Heart left ventricle (tissue), 16 donors: ENCODE measurements around the gene EBF4. TPM values are rescaled to one million over a fixed set of nuclear protein-coding genes. Genes with fewer than 3 reads are reported as not detected.

Experiments used
- ATAC-seq, 4 donors: fragments of 200-7000 bp; cut with Tn5 transposase; one replicate each; pipeline ENCODE4 v1.9.1; 2020 to 2022; ENCODE audit warnings: moderate library complexity in 4 of 4, mild to moderate bottlenecking in 3 of 4, moderate number of reproducible peaks in 1 of 4
- DNase-seq, 5 donors: peaks; one replicate each; pipeline ENCODE4 v3.0.0-alpha.2; 2020
- H3K27ac ChIP-seq, 12 donors: fragments of 200-600 bp; sonication (generic) in 4 of 12; one replicate each; pipeline versions ENCODE4 v1.5.0 to v1.8.0; 2016 to 2022; ENCODE audit warnings: mild to moderate bottlenecking in 2 of 12
- H3K27me3 ChIP-seq, 9 donors: fragments of 200-600 bp; sonication (generic) in 2 of 9; one replicate each; pipeline versions ENCODE4 v1.5.1 to v1.8.0; 2016 to 2022; ENCODE audit warnings: mild to moderate bottlenecking in 3 of 9
- H3K36me3 ChIP-seq, 9 donors: fragments of 200-600 bp; sonication (generic) in 2 of 9; one replicate each; pipeline versions ENCODE4 v1.5.0 to v1.8.0; 2018 to 2022; ENCODE audit warnings: mild to moderate bottlenecking in 2 of 9
- H3K4me1 ChIP-seq, 12 donors: fragments of 200-600 bp; sonication (generic) in 4 of 12; one replicate each; pipeline versions ENCODE4 v1.5.0 to v1.8.0; 2016 to 2022; ENCODE audit warnings: mild to moderate bottlenecking in 3 of 12
- H3K4me3 ChIP-seq, 12 donors: fragments of 200-600 bp; sonication (generic) in 4 of 12; one replicate each; pipeline versions ENCODE4 v1.5.0 to v1.8.0; 2017 to 2022; ENCODE audit warnings: mild to moderate bottlenecking in 9 of 12, moderate library complexity in 4 of 12
- H3K9me3 ChIP-seq, 12 donors: fragments of 200-600 bp; sonication (generic) in 4 of 12; one replicate each; pipeline versions ENCODE4 v1.5.0 to v1.8.0; 2016 to 2022; ENCODE audit warnings: mild to moderate bottlenecking in 1 of 12
- CTCF ChIP-seq, 12 donors: fragments of 200-600 bp; sonication (generic) in 4 of 12; IDR thresholded peaks; one replicate each; pipeline versions ENCODE4 v1.5.0 to v1.8.0; 2018 to 2022; ENCODE audit warnings: antibody characterized with exemption in 12 of 12, mild to moderate bottlenecking in 5 of 12
- POLR2A ChIP-seq, 2 donors: fragments of 450-650 bp; IDR thresholded peaks; one replicate each; pipeline ENCODE4 v1.6.1; 2017; ENCODE audit warnings: antibody characterized with exemption in 2 of 2, mild to moderate bottlenecking in 2 of 2, moderate library complexity in 2 of 2
- WGBS, 4 donors: extraction: QIAGEN DNeasy Blood & Tissue Kit in 2 of 4; methylation state at CpG; one replicate each; pipeline versions ENCODE4 v1.1.5 to v1.1.7; 2013 to 2018; 5-methylcytosine and 5-hydroxymethylcytosine counted together
- intact Hi-C, 10 donors: fragments of 100-400 bp; cut with DNase I; formaldehyde crosslinking; loops; one replicate each; pipeline versions ENCODE4 v1.11.1 to v1.14.2; 2022
- polyA plus RNA-seq, 2 donors: library from polyadenylated mRNA; stranded (reverse); fragments of 200-250 nt; gene quantifications; one replicate each; pipeline ENCODE4 v1.2.3, GENCODE V29; 2013
- total RNA-seq, 9 donors: library from RNA; depleted of rRNA in 2 of 9; stranded (reverse); fragments of >200 nt in 2 of 9; fragmentation: NEBNext Ultra II Directional in 3 of 9; extraction: Animal tissue kit (Norgen Biotek cat#: 25700) in 3 of 9; gene quantifications; one replicate each; pipeline versions ENCODE4 v1.1.0 to v1.2.4, GENCODE V29; 2016 to 2023
- donor health status: ischemic (EF 13 %, LVEDD 7.1; RV severe dilation, severe dysfunction).
- donor health status: healthy with polysubstance abuse.
- donor health status: DM: no; HTN: yes; CAD: no.
- donor health status: DM: no; HTN: no; CAD: no.
- donor health status: ischemic (EF 25% LVEDD 6.9; RV normal size, moderate dysfunction).
- donor health status: ischemic (EF 25% LVEDD 5.7; RV mildly dilated, moderate dysfunction).
- donor health status: healthy.
- donor health status: DM: yes; HTN: yes; CAD: no.
- donor health status: ischemic (EF 35%, LVEDD 5.7; RV mildly dilated, moderate dysfunction).
- donor health status: nonischemic (EF 11% LVEDD 7.7; RV severe dilation, severe dysfunction).
- donor health status: DM: yes; HTN: yes; CAD: no.
- donor health status: PGD.
- donor health status: ischemic (EF 29% LVEDD 5.4; RV normal size, mild dysfunction).
- donor health status: nonischemic (EF 23%, LVEDD 6.1; RV moderate dilation, normal function).

EBF4 gene
- total and polyA plus RNA-seq, 11 donors = 2.5 to 6.4 (median 3.8) TPM

- peak overlapping the region; percentile 71 to 99 (median 90) for H3K4me3 ChIP-seq
- no peaks in the 10 kb centered on the region for H3K27me3 ChIP-seq
- peak overlapping the region; percentile 74 to 98 (median 93) for H3K27ac ChIP-seq
- no peaks in the 10 kb centered on the region for H3K9me3 ChIP-seq
- ATAC-seq = peak; percentile 7 to 78 (median 66)
- H3K4me1 ChIP-seq = peaks cover 4 to 28% (median 20%) of the 10 kb centered on the region in 12 donors
- intact Hi-C loops = loop anchor here in 1 of 10 donors (5.0 kb wide), 1 partner anchor 131 kb away; no protein-coding TSS in a partner anchor
- DNase-seq = peak in 2 of 5 donors; percentile 52 to 55
- no peak for TF ChIP-seq POLR2A (IDR thresholded peaks at IDR 0.05)
- no peak for TF ChIP-seq CTCF (IDR thresholded peaks at IDR 0.05)
- 1% methylated on average over 24 to 56 of the region's 56 CpGs for WGBS, 4 donors
- peaks cover 0 to 44% (median 41%) of the 10 kb centered on the region in 9 donors for H3K36me3 ChIP-seq
These were observed 39.6 kb upstream of the EBF4 start for GRCh38 chr20:2652724-2653555.

GRCh38 chr20:2653556-2654383 is 38.8 kb upstream of the EBF4 start:
- no peak for TF ChIP-seq CTCF (IDR thresholded peaks at IDR 0.05)
- TF ChIP-seq POLR2A (IDR thresholded peaks at IDR 0.05) = no peak
- 41 to 50% (median 44%) methylated on average over 24 of the region's 24 CpGs for WGBS, 4 donors
- Histone ChIP-seq H3K4me1 (peaks cover 4 to 28% (median 20%) of the 10 kb centered on the region in 12 donors), H3K9me3 (no peaks in the 10 kb centered on the region), H3K27ac (peak overlapping the region in 5 of 12 donors; percentile 85 to 98 (median 92)), H3K36me3 (peaks cover 0 to 52% (median 49%) of the 10 kb centered on the region in 9 donors), H3K4me3 (peak overlapping the region; percentile 71 to 99 (median 90)), H3K27me3 (no peaks in the 10 kb centered on the region)
- intact Hi-C loops = loop anchor here in 1 of 10 donors (5.0 kb wide), 1 partner anchor 131 kb away; no protein-coding TSS in a partner anchor
- ATAC-seq = no peak
- no peak for DNase-seq

- WGBS, 4 donors = 86 to 90% (median 88%) methylated on average over 9 of the region's 9 CpGs
- TF ChIP-seq POLR2A (IDR thresholded peaks at IDR 0.05) (no peak), CTCF (IDR thresholded peaks at IDR 0.05) (no peak)
- ATAC-seq (no peak), DNase-seq (no peak)
- H3K27ac ChIP-seq = no peak overlapping the region
- intact Hi-C loops = loop anchor here in 1 of 10 donors (5.0 kb wide), 1 partner anchor 132 kb away; no protein-coding TSS in a partner anchor
- H3K4me3 ChIP-seq = peak overlapping the region in 2 of 12 donors; percentile 71 to 95
- H3K36me3 ChIP-seq = peaks cover 0 to 58% (median 55%) of the 10 kb centered on the region in 9 donors
- H3K9me3 ChIP-seq = no peaks in the 10 kb centered on the region
- H3K4me1 ChIP-seq = peaks cover 4 to 28% (median 20%) of the 10 kb centered on the region in 12 donors
- H3K27me3 ChIP-seq = no peaks in the 10 kb centered on the region
These were observed 38.2 kb upstream of the EBF4 start for GRCh38 chr20:2654384-2654822.
